Erythroblast (primary cell): ENCODE measurements around the gene GPR157.
"Not testable (repeated sequence)": the region's sequence is repeated elsewhere in the genome, so short reads cannot be mapped to it uniquely, and the experiment has no call there.

Source experiments
- GATA1 ChIP-seq: IDR thresholded peaks from 2 replicates; pipeline ENCODE4 v1.6.1; 2011; ENCODE audit warnings: low read depth, mild to moderate bottlenecking, control low read depth, low read length, moderate library complexity
- POLR2A ChIP-seq: IDR thresholded peaks from 2 replicates; pipeline ENCODE4 v1.6.1; 2011; ENCODE audit warnings: mild to moderate bottlenecking, low read length

DNA sequence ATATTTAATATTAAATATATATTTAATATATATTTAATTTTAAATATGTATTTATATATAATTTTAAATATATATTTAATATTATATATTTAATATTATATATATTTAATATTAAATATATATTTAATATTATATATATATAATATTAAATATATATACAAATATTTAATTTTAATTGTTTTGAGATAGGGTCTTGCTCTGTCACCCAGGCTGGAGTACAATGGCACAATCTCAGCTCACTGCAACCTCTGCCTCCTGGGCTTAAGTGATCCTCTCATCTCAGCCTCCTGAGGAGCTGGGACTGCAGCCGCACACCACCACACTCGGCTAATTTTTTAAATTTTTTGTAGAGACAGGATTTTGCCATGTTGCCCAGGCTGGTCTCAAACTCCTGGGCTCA is 5.2 kb downstream of the GPR157 start:
- TF ChIP-seq POLR2A, GATA1: not testable (repeated sequence)
